ENCODE measurements around the gene OR13C5.

Gene OR13C5

DNA sequence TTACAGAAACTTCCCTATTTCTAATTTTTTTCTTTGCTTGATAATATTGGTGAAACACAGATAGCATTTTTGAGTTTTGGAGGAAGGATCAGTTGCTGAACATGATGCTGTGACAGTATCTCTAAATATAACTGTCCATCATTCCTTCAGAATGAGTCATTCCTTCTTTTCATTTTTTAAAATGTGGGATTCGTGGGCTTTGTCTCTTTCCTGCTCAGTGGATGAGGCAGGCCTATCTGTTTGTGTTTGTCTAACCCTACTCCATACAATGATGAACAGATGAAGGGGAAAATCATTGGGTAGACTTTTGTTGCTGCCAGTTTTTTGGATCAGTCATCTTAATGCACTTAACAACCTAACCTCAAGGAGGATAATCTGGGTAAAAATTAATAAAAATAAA is 46.0 kb downstream of the OR13C5 start:
- peak; percentile 12 for DNase-seq (ENCODE audit: low spot score)
